ENCODE measurements around the gene FAM107B. TPM values are rescaled to one million over a fixed set of nuclear protein-coding genes. Genes with fewer than 3 reads are reported as not detected.

FAM107B gene
- total RNA-seq, 1 experiment from 2014 or later = 144 TPM

DNA sequence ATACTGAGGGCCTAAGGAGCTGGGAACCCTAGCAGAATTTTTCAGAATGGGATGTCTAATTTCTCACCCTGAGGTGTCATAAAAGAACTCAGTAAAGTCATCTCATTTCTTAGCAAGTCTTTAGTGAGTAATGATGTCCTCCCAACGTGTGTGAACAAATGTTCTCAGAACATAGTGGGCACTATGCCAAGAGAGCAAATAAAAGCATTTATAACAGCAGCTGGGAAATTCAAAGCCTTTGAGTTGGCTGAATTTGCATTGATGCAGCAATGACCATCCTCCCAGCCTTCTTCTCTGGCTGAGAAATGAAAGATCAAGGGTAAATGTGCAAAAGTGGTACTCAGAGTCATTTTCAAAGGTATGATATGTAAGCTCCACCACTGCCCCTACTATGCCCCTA lies 109.4 kb downstream of the FAM107B start:
- Histone ChIP-seq H3F3A (ENCODE audit: insufficient read depth, low read depth) (peaks cover 9% of the 10 kb centered on the region; the same call in 1 of the 2 replicates), H3K4me3 (no peak overlapping the region), H2AFZ (no peak overlapping the region), H3K79me2 (ENCODE audit: low read depth) (no peaks in the 10 kb centered on the region), H4K20me1 (ENCODE audit: insufficient read depth) (no peaks in the 10 kb centered on the region), H3K9me2 (ENCODE audit: insufficient read depth) (no peaks in the 10 kb centered on the region; the same call in 1 of the 2 replicates), H3K36me3 (ENCODE audit: low read depth) (no peaks in the 10 kb centered on the region), H3K27ac (no peak overlapping the region), H3K4me2 (no peak overlapping the region), H3K4me1 (replicated peaks; ENCODE audit: insufficient read depth) (peaks cover 10% of the 10 kb centered on the region), H3K9me3 (ENCODE audit: insufficient read depth, low read depth) (no peaks in the 10 kb centered on the region), H3K27me3 (ENCODE audit: insufficient read depth, low read depth) (no peaks in the 10 kb centered on the region)
- no peak for TF ChIP-seq EZH2 (IDR thresholded peaks at IDR 0.05; ENCODE audit: low read depth)
- TF ChIP-seq, protein P1, sequence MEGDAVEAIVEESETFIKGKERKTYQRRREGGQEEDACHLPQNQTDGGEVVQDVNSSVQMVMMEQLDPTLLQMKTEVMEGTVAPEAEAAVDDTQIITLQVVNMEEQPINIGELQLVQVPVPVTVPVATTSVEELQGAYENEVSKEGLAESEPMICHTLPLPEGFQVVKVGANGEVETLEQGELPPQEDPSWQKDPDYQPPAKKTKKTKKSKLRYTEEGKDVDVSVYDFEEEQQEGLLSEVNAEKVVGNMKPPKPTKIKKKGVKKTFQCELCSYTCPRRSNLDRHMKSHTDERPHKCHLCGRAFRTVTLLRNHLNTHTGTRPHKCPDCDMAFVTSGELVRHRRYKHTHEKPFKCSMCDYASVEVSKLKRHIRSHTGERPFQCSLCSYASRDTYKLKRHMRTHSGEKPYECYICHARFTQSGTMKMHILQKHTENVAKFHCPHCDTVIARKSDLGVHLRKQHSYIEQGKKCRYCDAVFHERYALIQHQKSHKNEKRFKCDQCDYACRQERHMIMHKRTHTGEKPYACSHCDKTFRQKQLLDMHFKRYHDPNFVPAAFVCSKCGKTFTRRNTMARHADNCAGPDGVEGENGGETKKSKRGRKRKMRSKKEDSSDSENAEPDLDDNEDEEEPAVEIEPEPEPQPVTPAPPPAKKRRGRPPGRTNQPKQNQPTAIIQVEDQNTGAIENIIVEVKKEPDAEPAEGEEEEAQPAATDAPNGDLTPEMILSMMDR (conservative IDR thresholded peaks at IDR 0.05) = no peak
- ChIA-PET CTCF (no interaction called here), POLR2A (ENCODE audit: unreplicated experiment) (no interaction called here)
- BruUV-seq (replicated peaks) = no TSS peak
- intact Hi-C loops (cut with micrococcal nuclease; ENCODE audit: unreplicated experiment) = no loop called here
- DNase-seq = no peak

DNA sequence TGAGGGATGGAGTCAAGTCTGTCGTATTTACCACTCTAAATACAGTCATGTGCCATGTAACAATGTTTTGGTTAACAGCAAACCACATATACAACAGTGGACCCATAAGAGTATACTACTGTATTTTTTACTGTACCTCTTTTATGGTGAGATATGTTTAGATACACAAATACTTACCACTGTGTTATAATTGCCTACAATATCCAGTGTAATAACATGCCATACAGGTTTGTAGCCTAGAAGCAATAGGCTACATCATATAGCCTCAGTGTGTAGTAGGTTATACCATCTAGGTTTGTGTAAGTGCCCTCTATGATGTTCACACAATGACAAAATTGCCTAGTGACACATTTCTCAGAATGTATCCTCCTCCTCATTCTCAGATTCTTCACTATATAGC lies 110.4 kb downstream of the FAM107B start:
- Histone ChIP-seq H3K4me2 (no peak overlapping the region), H3K36me3 (ENCODE audit: low read depth) (no peaks in the 10 kb centered on the region), H4K20me1 (ENCODE audit: insufficient read depth) (no peaks in the 10 kb centered on the region), H3K9me2 (ENCODE audit: insufficient read depth) (no peaks in the 10 kb centered on the region; the same call in 1 of the 2 replicates), H3K9me3 (ENCODE audit: insufficient read depth, low read depth) (no peaks in the 10 kb centered on the region; the same call in 1 of the 2 replicates), H3K4me1 (replicated peaks; ENCODE audit: insufficient read depth) (peaks cover 8% of the 10 kb centered on the region), H3F3A (ENCODE audit: insufficient read depth, low read depth) (peaks cover 8% of the 10 kb centered on the region; the same call in 1 of the 2 replicates), H3K4me3 (no peak overlapping the region), H3K27ac (no peak overlapping the region), H2AFZ (no peak overlapping the region), H3K27me3 (ENCODE audit: insufficient read depth, low read depth) (no peaks in the 10 kb centered on the region), H3K79me2 (ENCODE audit: low read depth) (no peaks in the 10 kb centered on the region)
- POLR2A ChIA-PET (ENCODE audit: unreplicated experiment) = no interaction called here
- intact Hi-C loops (cut with micrococcal nuclease; ENCODE audit: unreplicated experiment) = no loop called here
- DNase-seq = no peak
- TF ChIP-seq, protein P1 (conservative IDR thresholded peaks at IDR 0.05) = no peak
- no peak for TF ChIP-seq EZH2 (IDR thresholded peaks at IDR 0.05; ENCODE audit: low read depth)
- no TSS peak for BruUV-seq (replicated peaks)
- CTCF ChIA-PET = no interaction called here

DNA sequence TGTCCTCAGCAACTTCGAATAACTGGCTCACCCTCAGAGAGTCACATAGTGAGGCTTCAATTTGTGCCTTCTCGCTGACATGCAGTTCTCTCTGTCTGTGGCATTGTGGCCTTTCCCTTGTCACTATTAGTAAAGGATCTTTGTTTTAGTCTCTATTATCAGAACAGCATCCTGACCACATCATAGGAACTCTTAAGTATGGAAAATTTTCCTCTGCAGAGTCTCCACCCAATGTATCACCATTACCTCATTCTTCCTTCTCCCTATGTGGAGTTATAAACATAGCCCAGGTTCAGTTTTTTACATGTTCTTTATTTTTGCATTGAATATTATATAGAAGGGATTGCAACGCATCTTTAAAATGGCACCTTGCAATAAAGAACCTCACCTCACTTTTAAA lies 112.9 kb downstream of the FAM107B start:
- Histone ChIP-seq H3F3A (ENCODE audit: insufficient read depth, low read depth) (peaks cover 33% of the 10 kb centered on the region), H3K36me3 (ENCODE audit: low read depth) (no peaks in the 10 kb centered on the region), H3K4me2 (no peak overlapping the region), H3K4me1 (replicated peaks; ENCODE audit: insufficient read depth) (peaks cover 33% of the 10 kb centered on the region), H4K20me1 (ENCODE audit: insufficient read depth) (no peaks in the 10 kb centered on the region), H3K27me3 (ENCODE audit: insufficient read depth, low read depth) (no peaks in the 10 kb centered on the region), H3K9me3 (ENCODE audit: insufficient read depth, low read depth) (no peaks in the 10 kb centered on the region; the same call in 1 of the 2 replicates), H3K79me2 (ENCODE audit: low read depth) (no peaks in the 10 kb centered on the region), H3K9me2 (ENCODE audit: insufficient read depth) (no peaks in the 10 kb centered on the region), H3K27ac (no peak overlapping the region), H3K4me3 (no peak overlapping the region), H2AFZ (no peak overlapping the region)
- POLR2A ChIA-PET (ENCODE audit: unreplicated experiment) = no interaction called here
- intact Hi-C loops (cut with micrococcal nuclease; ENCODE audit: unreplicated experiment) = no loop called here
- CTCF ChIA-PET = no interaction called here
- DNase-seq = no peak
- BruUV-seq (replicated peaks) = no TSS peak
- no peak for TF ChIP-seq EZH2 (IDR thresholded peaks at IDR 0.05; ENCODE audit: low read depth)
- TF ChIP-seq, protein P1 (conservative IDR thresholded peaks at IDR 0.05) = no peak

All from PC-9 (cell line).